HG03064 (cell line): ENCODE results near the gene EPS8L2.

Source experiments
- ATAC-seq: cut with Tn5 transposase; IDR thresholded peaks from one replicate; pipeline ENCODE4 v1.9.1; 2021; ENCODE audit warnings: low read depth; ENCODE audit not compliant: unreplicated experiment

Gene EPS8L2

DNA sequence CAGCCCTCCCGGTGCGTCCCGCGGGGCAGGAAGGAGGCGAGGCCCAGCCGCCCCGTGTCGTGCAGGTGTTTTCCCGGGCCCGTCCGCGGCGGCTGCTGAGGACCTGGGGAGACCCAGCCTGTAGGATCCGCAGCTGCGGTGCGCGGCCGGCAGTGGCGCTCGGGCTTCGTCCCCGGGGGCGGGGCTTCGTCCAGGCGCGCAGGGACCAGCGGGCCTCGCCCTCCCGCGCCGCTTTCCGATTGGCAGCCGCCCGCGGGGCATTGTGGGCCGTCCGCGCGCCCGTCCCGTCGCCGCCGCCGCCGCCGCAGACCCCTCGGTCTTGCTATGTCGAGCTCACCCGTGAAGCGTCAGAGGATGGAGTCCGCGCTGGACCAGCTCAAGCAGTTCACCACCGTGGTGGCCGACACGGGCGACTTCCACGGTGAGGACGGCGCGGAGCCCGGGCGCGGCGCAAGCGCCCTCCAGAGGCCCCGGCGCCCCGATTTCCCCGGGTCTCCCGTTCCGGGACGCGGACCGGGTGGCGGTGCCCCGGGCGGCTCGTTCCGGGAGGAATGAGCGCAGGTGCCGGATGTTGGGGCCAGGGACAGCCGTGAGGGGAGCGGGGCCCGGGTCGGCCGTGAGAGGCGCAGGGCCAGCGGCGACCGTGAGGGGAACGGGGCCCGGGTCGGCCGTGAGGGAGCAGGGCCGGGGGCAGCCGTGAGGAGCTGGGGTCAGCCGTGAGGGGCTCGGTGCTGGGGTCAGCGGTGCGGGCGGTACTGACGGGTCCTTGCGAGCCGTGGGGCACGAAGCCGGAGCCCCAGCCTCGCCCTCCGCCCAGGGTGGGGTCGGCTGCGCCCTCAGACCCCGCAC lies 41.4 kb downstream of the EPS8L2 start, which contains the start of gene TALDO1:
Gene TALDO1, plus strand, starts transcription at position 307 of the 849 bp plus-strand sequence. Its CDS starts 18 bp downstream, at position 325.
- ATAC-seq: peak; percentile 80

DNA sequence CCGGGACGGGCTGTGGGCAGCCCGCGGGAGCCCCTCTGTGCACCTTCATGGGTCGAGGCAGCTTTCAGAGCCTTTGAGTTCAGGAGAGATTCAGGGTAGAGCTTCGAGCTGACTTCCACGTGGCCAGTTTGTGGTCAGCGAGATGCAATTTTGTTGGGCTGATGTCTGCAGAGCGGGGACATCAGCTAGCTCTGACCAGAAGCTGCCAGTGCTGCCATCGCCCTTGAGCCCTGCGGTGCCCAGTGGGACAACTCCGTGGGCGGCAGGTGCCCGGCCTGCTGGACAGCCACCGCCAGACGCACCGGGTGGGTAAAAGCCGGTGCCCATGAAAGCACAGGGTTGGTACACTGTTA lies 42.0 kb downstream of the EPS8L2 start:
- ATAC-seq: no peak

DNA sequence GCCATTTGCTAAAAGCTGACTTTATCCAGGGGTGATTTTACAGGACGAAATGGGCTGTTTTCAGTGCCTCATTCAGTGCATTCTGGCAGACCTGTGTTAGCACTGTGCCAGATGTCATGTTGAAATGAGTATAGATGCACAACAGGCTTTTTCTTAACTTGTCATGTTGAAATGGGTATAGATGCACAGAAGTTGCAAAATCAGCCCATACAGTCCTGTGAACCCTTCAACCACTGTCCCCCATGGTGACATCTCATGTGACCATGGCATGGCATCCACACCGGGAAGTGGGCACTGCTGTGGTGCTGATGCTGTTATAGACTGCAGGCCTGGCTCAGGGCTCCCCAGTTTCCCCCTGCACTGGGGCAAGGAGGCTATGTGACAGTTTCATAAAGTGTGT lies 43.7 kb downstream of the EPS8L2 start:
- no peak for ATAC-seq

DNA sequence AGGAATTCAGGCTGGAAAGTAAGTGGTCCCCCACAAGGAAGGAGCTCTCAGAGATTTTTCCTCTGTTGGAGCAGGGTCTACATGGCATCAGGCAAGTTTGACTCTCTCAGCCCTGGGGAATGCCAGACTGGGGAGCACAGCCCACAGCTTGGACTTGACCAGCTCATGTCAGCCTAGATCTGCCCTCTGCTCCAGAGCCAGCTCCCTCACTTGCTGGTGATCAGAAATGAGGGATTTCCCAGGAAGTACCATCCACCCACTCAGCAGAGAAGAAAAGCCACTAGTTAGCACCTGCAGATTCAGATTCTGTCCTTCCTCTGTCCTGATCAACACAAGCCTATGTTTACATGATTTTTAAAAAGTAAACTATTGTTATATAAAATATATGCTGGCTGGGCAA lies 54.2 kb downstream of the EPS8L2 start:
- no peak for ATAC-seq

DNA sequence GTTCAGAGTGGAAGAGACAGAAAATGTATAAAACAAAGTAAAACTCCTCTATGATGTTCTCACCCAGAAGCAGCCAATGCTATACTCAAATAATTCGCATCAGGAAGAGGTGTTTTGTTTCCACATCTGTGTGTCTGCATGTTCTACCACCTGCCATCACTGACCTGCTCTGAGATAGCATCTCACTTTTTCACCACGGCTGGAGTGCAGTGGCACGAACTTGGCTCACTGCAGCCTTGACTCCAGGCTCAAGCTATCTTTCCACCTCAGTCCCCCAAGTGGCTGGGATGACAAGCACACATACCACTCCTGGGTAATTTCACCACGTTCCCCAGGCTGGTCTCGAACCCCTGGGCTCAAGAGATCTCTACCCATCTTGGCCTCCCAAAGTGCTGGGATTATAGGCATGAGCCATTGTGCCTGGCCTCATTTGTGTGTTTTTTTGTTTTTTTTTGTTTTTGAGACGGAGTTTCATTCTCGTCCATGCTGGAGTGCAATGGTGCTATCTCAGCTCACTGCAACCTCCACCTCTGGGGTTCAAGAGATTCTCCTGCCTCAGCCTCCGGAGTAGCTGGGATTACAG lies 55.6 kb downstream of the EPS8L2 start:
- ATAC-seq: no peak

DNA sequence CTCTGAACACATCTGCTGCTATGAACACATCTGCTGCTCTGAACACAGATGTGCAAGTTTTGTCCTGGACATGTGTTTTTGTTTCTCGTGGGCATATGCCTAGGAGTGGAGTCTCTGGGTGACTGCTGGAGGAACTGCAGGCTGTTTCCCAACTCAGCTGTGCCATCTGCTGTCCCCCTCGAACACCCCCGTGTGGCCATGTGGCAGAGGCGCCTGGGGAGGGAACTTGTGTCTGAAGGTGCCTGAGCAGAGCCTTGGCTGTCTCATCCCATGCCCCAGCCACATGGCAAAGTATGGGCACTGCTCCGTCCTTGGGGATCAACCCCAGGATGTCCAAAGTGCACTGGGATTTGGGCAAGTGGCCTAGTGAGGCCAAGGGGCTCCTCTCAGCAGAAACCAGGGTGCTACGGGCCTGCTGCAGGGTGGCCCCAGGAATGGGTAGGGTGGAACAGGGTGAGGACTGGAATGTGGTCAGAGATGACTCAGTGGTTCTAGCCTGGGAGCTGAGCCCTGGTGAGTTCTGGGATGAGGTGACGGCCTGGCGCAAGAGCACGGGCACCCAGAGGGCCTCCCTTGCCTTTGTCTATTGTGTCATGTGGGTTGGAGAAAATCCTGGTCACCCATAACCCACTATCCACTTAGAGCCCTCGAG lies 56.5 kb downstream of the EPS8L2 start:
- ATAC-seq: no peak

DNA sequence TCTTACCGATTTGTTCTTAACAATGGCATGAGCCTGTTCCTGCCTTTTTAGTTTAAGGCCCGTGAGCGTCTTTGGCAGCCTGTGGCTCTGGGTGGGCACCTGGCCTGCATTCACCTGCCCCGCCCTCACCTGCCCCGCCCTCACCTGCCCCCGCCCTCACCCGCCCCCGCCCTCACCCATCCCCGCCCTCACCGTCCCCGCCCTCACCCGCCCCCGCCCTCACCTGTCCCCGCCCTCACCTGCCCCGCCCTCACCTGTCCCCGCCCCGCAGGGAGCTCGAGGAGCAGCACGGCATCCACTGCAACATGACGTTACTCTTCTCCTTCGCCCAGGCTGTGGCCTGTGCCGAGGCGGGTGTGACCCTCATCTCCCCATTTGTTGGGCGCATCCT lies 57.0 kb downstream of the EPS8L2 start:
- no peak for ATAC-seq

DNA sequence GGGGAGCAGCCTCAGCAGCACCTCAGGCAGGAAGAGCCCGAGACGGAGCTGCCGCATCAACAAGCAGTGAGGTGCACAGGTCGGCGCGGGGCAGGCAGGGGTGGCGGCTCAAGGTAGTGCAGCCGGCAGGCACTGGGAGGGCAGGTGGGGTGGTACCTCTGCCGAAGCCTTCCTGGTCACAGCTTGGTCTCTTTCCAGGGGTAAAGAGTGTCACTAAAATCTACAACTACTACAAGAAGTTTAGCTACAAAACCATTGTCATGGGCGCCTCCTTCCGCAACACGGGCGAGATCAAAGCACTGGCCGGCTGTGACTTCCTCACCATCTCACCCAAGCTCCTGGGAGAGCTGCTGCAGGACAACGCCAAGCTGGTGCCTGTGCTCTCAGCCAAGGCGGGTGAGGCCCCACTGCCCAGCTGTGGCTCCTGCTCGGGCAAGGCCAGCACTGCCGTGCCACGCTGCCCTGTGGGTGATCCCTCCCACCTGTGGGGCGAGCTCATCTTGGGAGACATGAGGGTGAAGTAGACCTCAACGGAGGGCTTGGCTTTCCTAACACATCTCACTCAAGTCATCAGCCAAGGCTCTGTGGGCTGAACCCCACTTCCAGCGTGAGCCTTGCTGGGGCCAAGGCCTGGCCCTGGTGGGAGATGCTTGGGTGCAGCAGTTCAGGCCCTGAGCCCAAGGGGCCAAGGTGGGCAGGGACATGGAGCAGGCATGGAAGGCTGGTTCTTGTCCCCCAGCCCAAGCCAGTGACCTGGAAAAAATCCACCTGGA lies 57.7 kb downstream of the EPS8L2 start:
- no peak for ATAC-seq

DNA sequence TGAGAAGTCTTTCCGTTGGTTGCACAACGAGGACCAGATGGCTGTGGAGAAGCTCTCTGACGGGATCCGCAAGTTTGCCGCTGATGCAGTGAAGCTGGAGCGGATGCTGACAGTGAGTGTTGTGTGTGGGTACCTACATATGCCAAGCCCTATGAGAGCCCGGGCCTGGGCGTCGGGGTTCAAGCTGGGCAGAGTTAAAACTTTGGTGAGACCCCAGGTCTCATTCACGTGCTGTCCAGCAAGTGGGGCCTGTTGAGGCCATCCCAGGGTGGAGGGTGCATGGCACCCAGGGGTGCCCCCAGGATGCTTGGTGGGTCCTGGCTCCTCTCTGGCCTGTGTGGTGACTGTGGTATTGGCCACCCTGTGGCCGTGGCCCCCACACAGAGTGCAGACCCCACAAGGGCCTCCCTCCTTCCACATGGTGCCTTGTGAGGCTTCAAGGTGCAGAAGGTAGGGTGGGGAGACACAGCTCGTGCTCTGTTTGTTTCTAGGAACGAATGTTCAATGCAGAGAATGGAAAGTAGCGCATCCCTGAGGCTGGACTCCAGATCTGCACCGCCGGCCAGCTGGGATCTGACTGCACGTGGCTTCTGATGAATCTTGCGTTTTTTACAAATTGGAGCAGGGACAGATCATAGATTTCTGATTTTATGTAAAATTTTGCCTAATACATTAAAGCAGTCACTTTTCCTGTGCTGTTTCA lies 58.4 kb downstream of the EPS8L2 start:
- ATAC-seq: no peak

DNA sequence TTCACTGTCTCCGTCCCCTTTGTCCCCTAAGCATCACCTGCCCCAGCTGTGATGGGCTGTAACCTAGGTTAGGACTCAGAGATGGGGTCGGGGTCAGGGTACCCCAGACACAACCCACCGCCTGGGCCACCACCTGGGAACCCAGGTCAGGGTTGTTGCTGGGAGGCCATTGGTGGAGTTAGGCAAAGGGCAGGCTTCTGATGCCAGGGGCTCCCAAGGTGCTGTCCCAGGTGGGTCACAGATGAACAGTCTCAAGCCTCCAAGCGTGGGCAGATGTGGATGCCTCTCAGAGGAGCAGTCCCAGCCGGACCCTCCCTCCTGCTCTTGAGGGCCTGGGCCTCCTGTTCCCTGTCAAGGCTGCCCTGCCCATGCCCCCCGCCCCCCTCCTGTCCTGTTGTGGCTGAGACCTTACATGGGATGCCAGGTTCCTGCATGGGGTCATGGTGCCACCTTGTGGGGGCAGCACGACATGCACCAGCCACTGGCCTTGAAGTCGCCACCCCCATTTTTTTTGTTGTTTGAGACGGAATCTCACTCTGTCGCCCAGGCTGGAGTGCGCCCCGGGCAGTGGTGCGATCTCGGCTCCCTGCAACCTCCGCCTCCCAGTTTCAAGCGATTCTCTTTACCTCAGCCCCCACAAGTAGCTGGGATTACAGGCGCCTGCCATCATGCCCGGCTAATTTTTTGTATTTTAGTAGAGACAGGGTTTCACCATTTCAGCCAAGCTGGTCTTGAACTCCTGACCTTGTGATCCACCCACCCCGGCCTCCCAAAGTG lies 59.2 kb downstream of the EPS8L2 start:
- no peak for ATAC-seq

DNA sequence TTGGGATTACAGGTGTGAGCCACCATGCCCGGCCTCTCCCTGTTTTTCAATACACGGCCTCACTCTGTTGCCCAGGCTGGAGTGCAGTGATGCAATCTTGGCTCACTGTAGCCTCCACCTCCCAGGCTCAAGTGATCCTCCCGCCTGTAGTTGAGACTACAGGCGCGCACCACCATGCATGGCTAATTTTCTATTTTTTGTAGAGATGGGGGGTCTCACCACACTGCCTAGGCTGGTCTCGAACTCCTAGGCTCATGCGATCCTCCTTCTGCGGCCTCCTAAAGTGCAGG lies 59.7 kb downstream of the EPS8L2 start:
- ATAC-seq: no peak

DNA sequence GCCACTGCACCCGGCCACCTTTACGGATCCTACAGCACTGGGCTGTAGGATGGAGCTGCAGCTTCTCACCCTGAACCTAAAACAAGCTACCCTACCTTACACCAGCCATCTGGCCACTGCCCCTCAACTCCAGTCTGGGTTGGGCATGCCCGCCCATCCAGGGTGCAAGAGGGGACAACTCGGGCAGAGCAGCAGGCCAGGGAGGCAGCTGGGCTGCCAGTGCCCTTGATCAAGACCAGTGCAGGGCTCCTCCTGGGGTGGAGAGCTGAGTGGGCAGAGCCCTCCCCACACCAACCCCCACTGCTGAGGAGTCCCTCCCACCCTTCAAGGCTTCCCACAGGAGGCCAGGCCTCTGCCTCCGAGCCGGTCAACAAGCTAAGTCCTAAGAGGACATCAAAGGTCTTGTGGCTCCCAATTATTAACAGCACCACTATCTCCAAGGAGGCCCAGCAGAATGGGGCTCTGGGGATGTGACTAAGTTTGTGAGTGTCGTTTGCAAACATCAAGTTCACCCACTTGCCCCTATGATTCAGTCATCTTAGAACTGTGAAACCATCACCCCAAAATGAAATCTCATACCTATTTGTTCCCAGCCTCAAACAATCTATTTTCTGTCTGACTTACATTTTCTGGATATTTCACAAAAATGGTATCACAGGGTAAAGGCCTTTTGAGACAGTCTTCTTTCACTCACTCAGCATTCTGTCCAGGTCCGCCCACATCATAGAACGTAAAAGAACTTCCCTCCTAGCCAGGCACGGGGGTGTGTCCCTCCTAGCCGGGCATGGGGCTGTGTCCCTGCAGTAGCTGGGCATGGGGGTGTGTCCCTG lies 60.3 kb downstream of the EPS8L2 start:
- ATAC-seq: no peak

DNA sequence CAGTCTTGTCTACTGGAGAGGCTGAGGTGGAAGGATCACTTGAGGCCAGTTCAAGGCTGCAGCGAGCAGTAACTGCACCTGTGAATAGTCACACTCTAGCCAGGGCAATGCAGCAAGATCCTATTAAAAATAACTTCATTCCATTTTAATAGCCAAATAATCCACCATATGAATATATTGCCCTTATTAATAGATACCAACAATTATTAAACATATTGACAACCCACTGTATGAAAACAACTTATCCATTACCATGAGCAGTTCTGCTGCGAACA lies 60.8 kb downstream of the EPS8L2 start:
- no peak for ATAC-seq

DNA sequence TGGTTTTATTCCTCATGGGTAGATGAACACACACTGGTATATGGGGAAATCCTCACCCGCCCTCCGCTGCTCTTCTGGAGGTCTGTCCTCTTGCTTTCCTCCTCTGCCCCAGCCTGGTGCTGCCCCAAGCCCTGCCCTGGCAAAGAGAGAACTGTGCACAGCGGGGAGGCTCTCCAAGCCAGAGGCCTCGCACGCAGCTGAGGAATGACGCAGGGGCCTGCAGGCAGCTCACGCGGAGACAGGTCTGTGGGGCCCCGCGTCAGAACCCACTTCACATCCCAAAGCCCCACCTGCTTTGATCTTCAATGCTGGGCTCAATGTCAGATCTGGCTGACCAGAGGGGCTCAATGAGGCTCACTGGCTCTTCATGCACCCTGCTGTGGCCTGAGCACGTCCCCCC lies 61.2 kb downstream of the EPS8L2 start:
- no peak for ATAC-seq

DNA sequence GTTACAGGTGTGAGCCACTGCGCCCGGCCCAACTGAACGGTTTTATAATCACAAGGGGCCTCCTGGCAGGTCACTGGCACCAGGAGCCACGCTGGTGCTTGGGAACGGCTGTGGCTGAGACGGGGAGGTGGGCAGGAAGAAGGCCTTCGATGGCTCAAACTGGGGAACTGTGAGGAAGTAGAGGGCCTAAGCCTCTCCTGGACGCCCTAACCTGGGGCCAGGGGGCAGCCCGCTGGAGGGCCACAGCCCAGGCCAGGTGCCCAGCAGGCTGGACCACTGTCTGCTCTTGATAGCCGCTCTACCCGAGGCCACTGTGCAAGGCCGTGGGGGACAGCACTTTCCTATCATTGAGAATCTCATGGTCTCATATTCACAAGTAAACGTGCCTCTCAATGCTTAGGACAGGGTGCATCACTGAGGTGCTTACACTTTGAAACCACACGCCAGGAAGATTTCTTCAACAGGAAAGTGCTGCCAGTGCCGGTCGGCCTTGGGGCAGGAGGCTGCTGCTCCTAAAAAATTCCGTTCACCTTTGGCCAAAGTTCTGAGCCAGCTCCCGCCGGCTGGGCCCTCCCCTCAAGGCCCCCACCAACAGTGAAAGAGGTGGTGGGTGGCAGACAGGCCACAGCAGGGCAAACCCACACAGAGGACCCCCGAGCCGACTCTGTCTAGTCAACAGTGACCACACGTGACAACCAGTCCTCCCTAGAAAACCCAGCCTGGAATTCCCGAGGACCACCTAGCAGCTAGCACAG lies 64.0 kb downstream of the EPS8L2 start:
- ATAC-seq: no peak

DNA sequence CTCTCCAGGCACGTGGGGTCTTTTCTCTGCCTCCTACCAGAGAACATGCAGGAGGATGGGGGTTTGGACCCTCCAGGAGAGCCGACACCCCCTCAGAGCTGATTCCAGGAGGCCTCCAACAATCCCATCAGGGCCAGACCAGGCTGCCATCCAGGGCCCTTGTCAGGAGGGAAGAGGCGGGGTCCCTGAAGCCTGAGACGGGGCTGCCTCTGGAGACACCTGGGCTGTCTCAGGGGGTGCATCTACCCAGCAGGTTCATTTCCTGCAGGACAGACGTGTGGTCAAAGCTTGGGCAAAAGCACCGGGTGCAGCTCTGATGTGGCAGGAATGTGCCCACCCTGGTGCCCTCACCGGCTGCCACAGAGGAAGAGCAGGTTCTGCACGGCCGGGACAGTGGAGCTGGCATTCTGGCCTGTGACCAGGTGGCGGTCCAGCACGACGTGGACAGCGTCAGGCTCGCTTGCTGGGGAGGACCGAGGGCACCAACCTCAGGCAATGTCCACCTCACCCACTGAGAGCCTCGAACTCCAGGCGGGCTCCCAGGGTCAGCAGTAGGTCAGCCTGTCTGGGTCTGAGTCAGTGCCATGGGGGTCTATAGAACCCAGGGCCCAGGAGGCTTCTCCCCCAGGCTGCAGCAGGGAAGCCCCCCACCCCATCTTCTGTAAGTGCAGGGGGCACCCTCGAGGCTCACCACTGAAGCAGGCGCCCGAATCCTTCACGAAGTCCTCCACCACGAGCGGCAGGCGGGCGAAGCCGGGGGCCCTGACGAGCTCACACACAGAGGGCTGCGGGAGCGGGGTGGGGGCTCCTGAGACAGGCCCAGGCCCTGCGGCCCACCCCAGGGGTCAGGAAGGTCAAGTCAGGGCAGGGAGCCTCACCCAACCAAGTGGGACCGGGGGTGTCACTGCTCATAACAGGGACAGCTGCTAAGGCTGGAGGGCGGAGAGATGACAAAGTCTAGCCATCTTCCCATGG lies 64.9 kb downstream of the EPS8L2 start:
- ATAC-seq: no peak

DNA sequence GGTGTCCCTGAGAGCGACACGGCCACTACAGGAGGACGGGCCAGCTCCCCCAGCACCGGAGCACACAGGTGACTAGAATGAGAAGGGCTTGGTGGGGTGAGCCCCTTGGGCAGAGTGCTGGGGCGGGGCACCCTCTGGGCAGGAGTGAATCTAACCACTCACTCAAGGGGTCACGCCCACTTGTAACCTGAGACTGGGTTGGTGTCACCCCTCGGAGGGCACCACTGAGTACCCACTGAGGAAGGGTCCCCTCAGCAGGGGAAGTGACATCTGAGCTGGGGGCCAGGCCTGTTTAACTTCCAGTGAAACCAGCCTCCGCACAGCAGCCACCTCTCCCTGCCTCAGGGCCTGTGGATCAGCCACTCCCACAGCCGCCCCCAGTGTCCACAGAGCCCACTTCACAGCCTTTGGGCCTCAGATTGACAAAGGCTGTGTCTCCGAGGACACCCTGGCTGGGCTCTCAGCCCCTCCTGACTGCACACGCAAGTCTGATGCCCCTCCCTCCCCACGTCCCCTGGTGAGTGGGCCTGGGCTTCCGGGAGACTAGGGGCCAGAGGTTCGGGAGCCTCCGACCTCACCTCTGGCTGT lies 65.7 kb downstream of the EPS8L2 start:
- ATAC-seq: no peak
